IMR-90 (cell line): ENCODE results near the gene MED12L. TPM values are rescaled to one million over a fixed set of nuclear protein-coding genes. Genes with fewer than 3 reads are reported as not detected.

Experiments used
- ATAC-seq: fragments of 200-7000 bp; cut with Tn5 transposase; 2 replicates; pipeline ENCODE4 v1.9.1; 2020; ENCODE audit warnings: low read depth, mild to moderate bottlenecking, moderate library complexity
- BruUV-seq: library from RNA; stranded (reverse); fragments of 400-500 nt; replicated peaks from 2 replicates; lab custom pipeline; 2021; lab: Mats Ljungman, UMichigan
- CTCF ChIA-PET: fragments of 300-600 bp; formaldehyde crosslinking; extraction: SDS; loops from one replicate; lab custom pipeline; 2021; ENCODE audit warnings: antibody characterized with exemption; lab: Yijun Ruan, JAX
- POLR2A ChIA-PET: fragments of 300-600 bp; sonication (Branson Sonifier 250); formaldehyde crosslinking; loops from one replicate; lab custom pipeline; 2022; ENCODE audit warnings: antibody characterized with exemption; ENCODE audit not compliant: unreplicated experiment; lab: Charles Lee
- DNase-seq: peaks from one replicate; pipeline ENCODE4 v3.0.0; 2013
- H2AFZ ChIP-seq: replicated peaks from 2 replicates; pipeline ENCODE3; 2013; ENCODE audit warnings: low read length, mild to moderate bottlenecking; ENCODE audit not compliant: poor library complexity
- H2AK5ac ChIP-seq: 2 replicates; pipeline ENCODE4 v1.6.1; 2013; ENCODE audit warnings: low read depth, low read length, inconsistent platforms
- H2AK9ac ChIP-seq: replicated peaks from 2 replicates; pipeline ENCODE3; 2013; ENCODE audit warnings: mild to moderate bottlenecking, low read depth, low read length, moderate library complexity; ENCODE audit not compliant: poor library complexity
- H2BK120ac ChIP-seq: 2 replicates; pipeline ENCODE4 v1.6.1; 2013; ENCODE audit warnings: low read depth, low read length, inconsistent platforms
- H2BK15ac ChIP-seq: 3 replicates; pipeline ENCODE4 v1.6.1; 2013; ENCODE audit warnings: low read depth, low read length, inconsistent platforms
- H2BK20ac ChIP-seq: 2 replicates; pipeline ENCODE4 v1.6.1; 2013; ENCODE audit warnings: low read depth, mild to moderate bottlenecking, inconsistent platforms, low read length, moderate library complexity
- H2BK5ac ChIP-seq: 2 replicates; pipeline ENCODE4 v1.6.1; 2013; ENCODE audit warnings: mild to moderate bottlenecking, low read depth, low read length, inconsistent platforms; ENCODE audit not compliant: poor library complexity, severe bottlenecking
- H3K14ac ChIP-seq: replicated peaks from 2 replicates; pipeline ENCODE4 v1.6.1; 2013; ENCODE audit warnings: low read depth, low read length, inconsistent platforms
- H3K18ac ChIP-seq: 2 replicates; pipeline ENCODE4 v1.6.1; 2013; ENCODE audit warnings: low read depth, low read length, control low read depth
- H3K23ac ChIP-seq: 2 replicates; pipeline ENCODE4 v1.6.1; 2013; ENCODE audit warnings: low read depth, low read length, inconsistent platforms
- H3K27ac ChIP-seq: 2 replicates; pipeline ENCODE4 v1.5.1; 2013; ENCODE audit warnings: mild to moderate bottlenecking, control low read depth, low read length; ENCODE audit not compliant: insufficient read depth
- H3K27me3 ChIP-seq: 2 replicates; pipeline ENCODE4 v1.6.1; 2013; ENCODE audit warnings: low read length; ENCODE audit not compliant: control insufficient read depth, insufficient read depth
- H3K36me3 ChIP-seq: 2 replicates; pipeline ENCODE4 v1.6.1; 2013; ENCODE audit warnings: low read length, mixed read lengths; ENCODE audit not compliant: control insufficient read depth, insufficient read depth
- H3K4ac ChIP-seq: 2 replicates; pipeline ENCODE4 v1.6.1; 2013; ENCODE audit warnings: low read depth, low read length, inconsistent platforms
- H3K4me1 ChIP-seq: 2 replicates; pipeline ENCODE4 v1.6.1; 2013; ENCODE audit warnings: low read length, mixed read lengths; ENCODE audit not compliant: control insufficient read depth, insufficient read depth
- H3K4me2 ChIP-seq: 2 replicates; pipeline ENCODE4 v1.6.1; 2013; ENCODE audit warnings: low read depth, mild to moderate bottlenecking, control low read depth, low read length, moderate library complexity
- H3K4me3 ChIP-seq: 2 replicates; pipeline ENCODE4 v1.5.1; 2013; ENCODE audit warnings: low read depth, mild to moderate bottlenecking, control low read depth, low read length, moderate library complexity; ENCODE audit not compliant: insufficient read depth
- H3K56ac ChIP-seq: 2 replicates; pipeline ENCODE4 v1.6.1; 2013; ENCODE audit warnings: low read length, inconsistent platforms; ENCODE audit not compliant: insufficient read depth; ENCODE audit errors: extremely low read depth
- H3K79me1 ChIP-seq, 2 experiments: 2 replicates each; pipeline ENCODE4 v1.6.1; 2013; ENCODE audit warnings: low read length in 2 of 2, inconsistent platforms in 1 of 2, low read depth in 1 of 2
- H3K9ac ChIP-seq: 2 replicates; pipeline ENCODE4 v1.6.1; 2013; ENCODE audit warnings: low read depth, low read length, control low read depth
- H3K9me1 ChIP-seq: 2 replicates; pipeline ENCODE4 v1.6.1; 2013; ENCODE audit warnings: low read length, inconsistent platforms; ENCODE audit not compliant: insufficient read depth
- H3K9me3 ChIP-seq: 2 replicates; pipeline ENCODE4 v1.6.1; 2013; ENCODE audit warnings: low read length; ENCODE audit not compliant: control insufficient read depth, insufficient read depth
- H4K20me1 ChIP-seq: 2 replicates; pipeline ENCODE4 v1.6.1; 2013; ENCODE audit warnings: low read length, inconsistent platforms; ENCODE audit not compliant: insufficient read depth
- H4K5ac ChIP-seq: 2 replicates; pipeline ENCODE4 v1.6.1; 2013; ENCODE audit warnings: mild to moderate bottlenecking, low read depth, low read length, control low read depth
- H4K8ac ChIP-seq, 2 experiments: 2 replicates each; pipeline ENCODE4 v1.6.1; 2013; ENCODE audit warnings: low read depth in 2 of 2, low read length in 2 of 2, control low read depth in 1 of 2, inconsistent platforms in 1 of 2
- H4K91ac ChIP-seq: 2 replicates; pipeline ENCODE4 v1.6.1; 2013; ENCODE audit warnings: low read depth, low read length, inconsistent platforms; ENCODE audit not compliant: insufficient read depth
- CTCF ChIP-seq: conservative IDR thresholded peaks from 2 replicates; pipeline ENCODE4 v1.5.1; 2012; ENCODE audit warnings: mild to moderate bottlenecking, low read depth, low read length, improper control_type of control experiment
- RAD21 ChIP-seq: IDR thresholded peaks from 2 replicates; pipeline ENCODE4 v1.6.1; 2012; ENCODE audit warnings: low read length, improper control_type of control experiment
- RFX5 ChIP-seq: IDR thresholded peaks from 2 replicates; pipeline ENCODE4 v1.8.0; 2012; ENCODE audit warnings: low read depth, mild to moderate bottlenecking, low read length, moderate library complexity
- USF2 ChIP-seq: fragments of 150-350 bp; IDR thresholded peaks from 2 replicates; pipeline ENCODE4 v1.6.1; 2017; ENCODE audit warnings: mild to moderate bottlenecking, antibody characterized with exemption, low read length, low read depth
- dilution Hi-C: fragments of 300-500 bp; cut with HindIII; formaldehyde crosslinking; loops from one replicate; pipeline ENCODE4 v1.14.3; 2018; ENCODE audit warnings: low sequenced_read_pairs; ENCODE audit not compliant: unreplicated experiment
- in situ Hi-C: fragments of 300-500 bp; cut with MboI; formaldehyde crosslinking; loops from 3 replicates; pipeline ENCODE4 v1.14.3; 2019; ENCODE audit warnings: low sequenced_read_pairs, inconsistent platforms, mixed read lengths
- intact Hi-C: fragments of 100-400 bp; cut with micrococcal nuclease; formaldehyde crosslinking; loops from 2 replicates; pipeline ENCODE4 v1.10.0; 2022
- polyA plus RNA-seq, 3 experiments: library from polyadenylated mRNA; depleted of rRNA; stranded (reverse); fragments of >200 nt; gene quantifications; 2 replicates each; pipeline ENCODE4 v1.2.3, GENCODE V29; 2012; ENCODE audit warnings: low replicate concordance in 1 of 3
- total RNA-seq: library from RNA; depleted of rRNA; stranded (reverse); fragments of >200 nt; gene quantifications from 2 replicates; pipeline ENCODE4 v1.2.3, GENCODE V29; 2012

Gene MED12L
- total and polyA plus RNA-seq, 2 of the 4 experiments (the other 2 are of a cell fraction) = 0.05 to 0.18 TPM

GRCh38 chr3:151307131-151307530 lies 221.7 kb downstream of the MED12L start:
- peaks cover 12% of the 10 kb centered on the region for H3K4me1 ChIP-seq
- CTCF ChIA-PET = no interaction called here

More at GRCh38 chr3:151307131-151307530, 221.7 kb downstream of the MED12L start:
- H3K14ac ChIP-seq = no peak overlapping the region
- no peak overlapping the region for H4K8ac ChIP-seq
- peaks cover 3% of the 10 kb centered on the region; the same call in 1 of the 2 replicates for H3K9me1 ChIP-seq
- no peak overlapping the region for H3K18ac ChIP-seq
- intact Hi-C loops (no loop called here), dilution Hi-C loops (no loop called here), in situ Hi-C loops (no loop called here)
- no peaks in the 10 kb centered on the region for H3K27me3 ChIP-seq
- no peak overlapping the region for H2BK5ac ChIP-seq
- H3K79me1 ChIP-seq = no peaks in the 10 kb centered on the region
- no peak overlapping the region for H2BK20ac ChIP-seq
- ATAC-seq (no peak), DNase-seq (no peak)
- no peak overlapping the region for H3K4ac ChIP-seq
- H3K9ac ChIP-seq = no peak overlapping the region
- POLR2A ChIA-PET = interaction anchor here (0.6 kb wide), 1 partner anchor 41 kb away, joined by 3 read pairs; no protein-coding TSS in a partner anchor
- no peaks in the 10 kb centered on the region for H3K9me3 ChIP-seq
- no peak overlapping the region for H2AFZ ChIP-seq
- H3K56ac ChIP-seq = no peak overlapping the region
- H4K5ac ChIP-seq = no peak overlapping the region
- H2AK5ac ChIP-seq = no peak overlapping the region
- TF ChIP-seq USF2 = no peak
- no peak for TF ChIP-seq RFX5
- no peak for TF ChIP-seq RAD21
- TF ChIP-seq CTCF = no peak
- H2BK120ac ChIP-seq = no peak overlapping the region
- H3K23ac ChIP-seq = no peak overlapping the region
- BruUV-seq = no TSS peak
- no peak overlapping the region for H4K91ac ChIP-seq
- H3K4me2 ChIP-seq = no peak overlapping the region
- no peak overlapping the region for H3K4me3 ChIP-seq
- no peak overlapping the region for H3K27ac ChIP-seq
- no peaks in the 10 kb centered on the region for H4K20me1 ChIP-seq
- H2BK15ac ChIP-seq = no peak overlapping the region; the same call in 2 of the 3 replicates
- H2AK9ac ChIP-seq = no peak overlapping the region
- H3K36me3 ChIP-seq = no peaks in the 10 kb centered on the region
